ACC112 (cell line): ENCODE results near the gene SAP30.

Source experiments
- H2AFZ ChIP-seq: fragments of 200-600 bp; sonication (generic); one replicate; pipeline ENCODE4 v1.6.0; 2017; ENCODE audit warnings: antibody characterized with exemption, low read length; ENCODE audit not compliant: unreplicated experiment
- H3K27ac ChIP-seq: fragments of 200-600 bp; sonication (generic); 2 replicates; pipeline ENCODE4 v1.5.1; 2014; ENCODE audit warnings: low read depth, mild to moderate bottlenecking, antibody characterized with exemption, low read length, moderate library complexity
- H3K27me3 ChIP-seq: fragments of 200-600 bp; sonication (generic); 2 replicates; pipeline ENCODE4 v1.6.1; 2014; ENCODE audit warnings: mild to moderate bottlenecking, antibody characterized with exemption, low read length, moderate library complexity, mixed read lengths; ENCODE audit not compliant: insufficient read depth
- H3K36me3 ChIP-seq: fragments of 200-600 bp; sonication (generic); 2 replicates; pipeline ENCODE4 v1.6.1; 2016; ENCODE audit warnings: mild to moderate bottlenecking, antibody characterized with exemption, low read length, moderate library complexity, mixed read lengths; ENCODE audit not compliant: insufficient read depth
- H3K4me1 ChIP-seq: fragments of 200-600 bp; sonication (generic); one replicate; pipeline ENCODE4 v1.6.1; 2016; ENCODE audit warnings: low read length, mixed read lengths; ENCODE audit not compliant: insufficient read depth, unreplicated experiment, control insufficient read depth
- H3K4me3 ChIP-seq: fragments of 200-600 bp; sonication (generic); 2 replicates; pipeline ENCODE4 v1.5.1; 2014; ENCODE audit warnings: mild to moderate bottlenecking, low read depth, low read length
- H3K79me2 ChIP-seq: fragments of 200-600 bp; sonication (generic); one replicate; pipeline ENCODE4 v1.6.0; 2016; ENCODE audit warnings: low read length; ENCODE audit not compliant: control insufficient read depth, unreplicated experiment, insufficient read depth

SAP30 gene

DNA sequence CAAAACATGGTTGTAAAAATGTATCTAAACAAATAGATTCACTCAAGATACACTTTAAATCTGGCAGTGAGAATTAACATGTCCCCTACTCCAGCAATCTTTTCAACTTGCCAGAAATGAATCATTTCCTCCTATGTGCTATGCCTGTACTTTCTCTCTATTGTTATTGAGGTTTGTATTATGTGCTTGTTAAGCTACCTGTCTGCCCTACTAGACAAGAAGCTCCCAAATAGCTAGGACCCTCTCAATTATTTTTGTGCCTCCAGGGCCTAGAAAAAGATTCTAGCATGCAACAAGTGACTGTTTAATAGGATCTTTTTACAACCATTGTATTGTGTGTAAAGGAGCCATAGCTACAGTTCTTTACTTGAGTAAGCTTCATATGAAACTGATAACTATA, 3.5 kb upstream of the SAP30 start:
- no peaks in the 10 kb centered on the region for H3K27me3 ChIP-seq
- peaks cover 14% of the 10 kb centered on the region for H3K4me1 ChIP-seq
- no peak overlapping the region for H2AFZ ChIP-seq
- H3K36me3 ChIP-seq, result no peaks in the 10 kb centered on the region
- H3K4me3 ChIP-seq, result peak overlapping the region; percentile 65
- H3K79me2 ChIP-seq, result peaks cover 25% of the 10 kb centered on the region
- H3K27ac ChIP-seq, result peak overlapping the region; percentile 41

DNA sequence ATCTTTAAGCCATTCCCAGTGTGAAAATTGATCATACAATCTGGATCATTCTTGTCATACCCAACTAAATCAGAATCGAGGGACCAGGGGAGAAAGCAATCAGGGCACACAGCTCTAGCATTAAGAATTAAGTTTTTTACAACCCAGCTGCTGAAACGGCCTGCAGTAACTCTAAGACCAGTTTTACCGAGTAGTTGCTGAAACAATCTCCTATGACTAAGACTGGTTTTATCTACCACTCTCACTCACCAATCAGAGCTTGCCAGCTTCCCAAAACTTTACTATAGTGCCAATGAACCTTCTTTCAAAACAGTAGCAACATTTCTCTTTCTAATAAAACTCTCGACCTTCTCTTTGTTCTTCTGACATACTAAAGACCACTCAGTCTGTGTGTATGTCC, 2.8 kb upstream of the SAP30 start:
- H3K27me3 ChIP-seq, result no peaks in the 10 kb centered on the region
- H3K36me3 ChIP-seq, result no peaks in the 10 kb centered on the region
- peaks cover 14% of the 10 kb centered on the region for H3K4me1 ChIP-seq
- peak overlapping the region; percentile 65 for H3K4me3 ChIP-seq
- H3K79me2 ChIP-seq, result peaks cover 32% of the 10 kb centered on the region
- peak overlapping the region; percentile 41 for H3K27ac ChIP-seq
- peak overlapping the region; percentile 23 for H2AFZ ChIP-seq

DNA sequence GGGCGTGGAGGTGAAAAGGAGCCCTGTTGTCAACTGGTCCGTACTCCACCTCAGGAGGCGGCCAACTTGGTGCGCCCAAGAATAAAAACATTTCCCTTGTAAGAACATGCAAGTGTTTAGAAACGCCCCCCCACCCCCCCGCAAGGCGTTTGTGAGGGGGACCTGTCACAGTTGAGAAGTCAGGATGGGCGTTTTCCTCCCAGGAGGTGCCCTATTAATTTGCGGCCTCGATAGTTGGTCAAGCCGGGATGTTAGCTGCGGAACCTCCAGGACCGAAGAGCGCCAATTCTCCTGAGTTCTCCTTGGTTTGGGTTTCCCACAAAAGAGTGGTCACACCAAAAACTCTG, 651 bp upstream of the SAP30 start:
- Histone ChIP-seq H3K4me3 (peak overlapping the region; percentile 79), H3K4me1 (peaks cover 17% of the 10 kb centered on the region), H3K27ac (peak overlapping the region; percentile 96), H2AFZ (peak overlapping the region; percentile 76), H3K79me2 (peaks cover 49% of the 10 kb centered on the region), H3K27me3 (no peaks in the 10 kb centered on the region), H3K36me3 (no peaks in the 10 kb centered on the region)

DNA sequence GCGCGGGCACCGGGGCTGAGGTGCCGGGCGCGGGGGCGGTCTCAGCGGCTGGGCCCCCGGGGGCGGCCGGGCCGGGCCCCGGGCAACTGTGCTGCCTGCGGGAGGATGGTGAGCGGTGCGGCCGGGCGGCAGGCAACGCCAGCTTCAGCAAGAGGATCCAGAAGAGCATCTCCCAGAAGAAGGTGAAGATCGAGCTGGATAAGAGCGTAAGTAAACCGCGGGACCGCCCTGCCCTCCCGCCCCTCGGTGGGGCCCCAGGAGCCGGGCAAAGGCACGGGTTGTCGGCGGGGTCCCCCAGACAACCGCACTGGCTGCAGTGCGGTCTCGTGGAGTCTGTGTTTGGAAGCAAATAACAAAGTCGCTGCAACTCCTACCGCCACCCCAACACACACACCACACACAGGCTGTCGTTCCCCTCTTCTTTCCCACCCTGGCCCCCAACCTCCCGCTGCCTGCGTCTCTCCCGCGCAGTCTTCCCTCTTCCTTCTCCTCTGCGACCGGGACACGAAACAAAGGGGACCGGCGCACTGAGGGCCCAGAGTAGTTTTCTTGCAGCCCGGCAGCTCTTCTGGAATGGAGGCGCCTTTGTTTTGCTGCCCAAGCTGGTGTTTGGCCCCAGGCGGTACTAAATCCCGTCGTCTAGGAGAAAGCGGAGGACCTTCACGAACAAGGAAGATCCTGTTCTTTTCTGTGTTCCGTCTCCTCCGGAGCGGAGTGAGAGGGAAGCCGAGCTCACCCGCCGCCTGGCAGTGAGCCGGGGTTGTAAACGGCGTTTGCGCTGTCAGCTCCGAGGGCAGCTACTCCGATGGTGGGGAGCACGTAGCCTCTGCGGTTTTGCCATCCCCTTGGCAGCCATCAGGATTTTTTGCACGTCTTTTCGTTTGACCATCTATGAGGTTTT, 788 bp downstream of the SAP30 start:
- H3K27ac ChIP-seq, result peak overlapping the region; percentile 53
- peaks cover 51% of the 10 kb centered on the region for H3K79me2 ChIP-seq
- peak overlapping the region; percentile 57 for H2AFZ ChIP-seq
- H3K4me1 ChIP-seq, result peaks cover 13% of the 10 kb centered on the region
- peak overlapping the region; percentile 79 for H3K4me3 ChIP-seq
- H3K27me3 ChIP-seq, result no peaks in the 10 kb centered on the region
- no peaks in the 10 kb centered on the region for H3K36me3 ChIP-seq

DNA sequence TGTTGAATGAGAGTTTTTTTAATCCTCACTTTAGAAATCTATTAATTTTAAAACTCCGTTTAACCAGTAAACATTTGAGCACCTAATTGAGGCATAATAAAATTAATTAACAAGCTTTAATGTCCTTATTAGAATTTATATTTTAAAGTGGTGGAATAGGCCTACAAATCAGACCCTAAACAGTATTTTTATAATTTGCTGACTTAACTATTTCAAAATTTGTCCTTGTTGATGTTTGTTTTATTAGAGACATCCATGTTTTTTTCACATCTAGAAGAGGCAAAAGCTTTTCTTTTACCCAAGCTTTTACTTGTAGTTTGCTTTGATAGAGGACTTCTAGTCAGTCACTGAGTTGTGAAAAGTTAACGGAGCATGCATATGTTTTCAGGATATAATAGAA, 3.8 kb downstream of the SAP30 start:
- no peak overlapping the region for H3K4me3 ChIP-seq
- H3K4me1 ChIP-seq, result peaks cover 3% of the 10 kb centered on the region
- H3K27me3 ChIP-seq, result no peaks in the 10 kb centered on the region
- H3K79me2 ChIP-seq, result peaks cover 42% of the 10 kb centered on the region
- H3K36me3 ChIP-seq, result peaks cover 11% of the 10 kb centered on the region
- H2AFZ ChIP-seq, result no peak overlapping the region
- no peak overlapping the region for H3K27ac ChIP-seq

DNA sequence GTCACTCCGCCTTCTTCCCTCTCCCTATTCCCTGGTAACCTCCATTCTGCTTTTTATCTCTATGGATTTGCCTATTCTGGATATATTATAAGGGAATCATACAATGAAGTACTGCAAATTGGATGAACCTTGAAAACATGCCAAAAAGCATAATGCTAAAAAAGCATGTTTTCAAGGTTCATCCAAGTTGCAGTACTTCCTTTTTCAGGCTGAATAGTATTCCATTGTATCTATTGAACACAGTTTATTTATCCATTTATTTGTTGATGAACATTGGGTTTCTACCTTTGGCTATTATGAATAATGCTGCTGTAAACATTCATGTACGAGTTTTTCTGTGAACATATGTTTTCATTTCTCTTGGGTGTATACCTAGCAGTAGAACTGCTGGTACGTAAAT, 9.2 kb downstream of the SAP30 start:
- H3K4me1 ChIP-seq, result no peaks in the 10 kb centered on the region
- H3K36me3 ChIP-seq, result peaks cover 13% of the 10 kb centered on the region
- H3K4me3 ChIP-seq, result no peak overlapping the region
- peaks cover 6% of the 10 kb centered on the region for H3K79me2 ChIP-seq
- no peaks in the 10 kb centered on the region for H3K27me3 ChIP-seq
- no peak overlapping the region for H2AFZ ChIP-seq
- H3K27ac ChIP-seq, result no peak overlapping the region

DNA sequence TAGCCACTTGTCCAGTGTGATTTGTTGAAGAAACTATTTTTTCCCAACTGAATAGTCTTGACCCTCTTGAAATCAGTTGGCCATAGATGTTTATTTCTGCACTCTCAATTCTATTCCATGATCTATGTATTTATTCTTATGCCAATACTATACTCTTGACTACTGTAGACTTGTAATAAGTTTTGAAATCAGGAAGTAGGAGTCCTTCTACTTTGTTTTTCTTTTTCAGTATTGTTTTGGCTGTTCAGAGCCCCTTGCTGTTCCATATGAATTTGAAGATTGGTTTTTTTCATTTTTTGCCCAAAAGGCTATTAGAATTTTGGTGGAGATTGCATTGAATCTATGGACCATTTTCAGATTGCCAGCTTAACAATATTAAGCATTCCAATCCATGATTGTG, 10.2 kb downstream of the SAP30 start:
- H3K36me3 ChIP-seq, result peaks cover 13% of the 10 kb centered on the region
- no peak overlapping the region for H3K27ac ChIP-seq
- no peak overlapping the region for H3K4me3 ChIP-seq
- H3K4me1 ChIP-seq, result no peaks in the 10 kb centered on the region
- H3K79me2 ChIP-seq, result peaks cover 1% of the 10 kb centered on the region
- H3K27me3 ChIP-seq, result no peaks in the 10 kb centered on the region
- H2AFZ ChIP-seq, result no peak overlapping the region

DNA sequence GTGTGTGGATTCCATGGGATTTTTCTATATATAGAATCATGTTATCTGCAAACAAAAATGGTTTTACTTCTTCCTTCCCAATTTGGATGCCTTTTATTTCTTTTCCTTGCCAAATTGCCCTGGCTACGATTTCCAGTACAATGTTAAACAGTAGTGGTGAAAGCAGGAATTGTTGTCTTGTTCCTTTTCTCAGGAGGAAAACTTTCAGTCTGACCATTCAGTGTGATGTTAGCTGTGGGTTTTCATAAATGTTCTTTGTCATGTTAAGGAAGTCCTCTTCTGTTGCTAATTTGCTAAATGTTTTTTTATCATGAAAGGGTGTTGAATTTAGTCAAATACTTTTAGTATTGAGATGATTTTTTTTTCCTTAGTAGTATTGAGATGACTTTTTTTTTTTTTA, 10.9 kb downstream of the SAP30 start:
- H3K79me2 ChIP-seq, result no peaks in the 10 kb centered on the region
- peaks cover 13% of the 10 kb centered on the region for H3K36me3 ChIP-seq
- no peaks in the 10 kb centered on the region for H3K4me1 ChIP-seq
- no peak overlapping the region for H2AFZ ChIP-seq
- no peak overlapping the region for H3K27ac ChIP-seq
- H3K27me3 ChIP-seq, result no peaks in the 10 kb centered on the region
- no peak overlapping the region for H3K4me3 ChIP-seq

DNA sequence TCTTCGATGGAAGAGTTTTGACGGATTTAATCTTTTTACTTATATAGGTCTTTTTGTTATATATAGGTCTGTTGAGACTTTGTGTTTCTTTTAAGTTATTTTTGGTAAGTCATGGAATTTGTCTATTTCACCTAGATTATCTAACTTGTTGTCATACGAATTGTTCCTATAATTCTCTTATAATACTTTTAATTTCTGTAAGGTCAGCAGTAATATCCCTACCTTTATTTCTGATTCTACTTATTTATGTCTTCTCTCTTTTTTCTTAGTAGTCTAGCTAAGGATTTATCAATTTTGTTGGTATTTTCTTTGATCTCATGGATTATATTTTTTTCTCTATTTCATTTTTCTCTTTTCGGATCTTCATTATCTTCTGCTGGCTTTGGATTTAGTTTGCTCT, 11.6 kb downstream of the SAP30 start:
- H3K79me2 ChIP-seq, result no peaks in the 10 kb centered on the region
- no peak overlapping the region for H3K27ac ChIP-seq
- H2AFZ ChIP-seq, result no peak overlapping the region
- no peak overlapping the region for H3K4me3 ChIP-seq
- peaks cover 13% of the 10 kb centered on the region for H3K36me3 ChIP-seq
- no peaks in the 10 kb centered on the region for H3K27me3 ChIP-seq
- no peaks in the 10 kb centered on the region for H3K4me1 ChIP-seq

DNA sequence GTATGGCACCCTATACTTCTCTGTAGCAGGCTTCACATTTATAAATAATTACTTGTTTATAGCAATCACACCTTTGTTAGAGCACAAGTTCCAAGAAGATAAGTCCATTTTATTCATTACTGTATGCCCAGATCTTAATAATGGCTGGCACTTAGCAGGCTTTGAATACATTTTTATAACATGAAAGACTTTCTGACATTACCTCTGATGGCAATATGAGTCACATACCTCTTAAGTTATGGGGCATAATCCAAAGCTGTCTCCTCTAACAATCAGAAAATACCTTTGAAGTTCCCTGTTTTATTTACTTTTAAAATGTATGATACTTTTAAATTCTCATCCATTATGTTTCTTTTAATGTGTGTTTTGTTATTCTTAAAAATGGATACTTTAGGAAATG, 16.0 kb downstream of the SAP30 start:
- Histone ChIP-seq H3K27ac (no peak overlapping the region), H3K4me3 (no peak overlapping the region), H2AFZ (no peak overlapping the region), H3K27me3 (no peaks in the 10 kb centered on the region), H3K79me2 (no peaks in the 10 kb centered on the region), H3K36me3 (no peaks in the 10 kb centered on the region), H3K4me1 (no peaks in the 10 kb centered on the region)

DNA sequence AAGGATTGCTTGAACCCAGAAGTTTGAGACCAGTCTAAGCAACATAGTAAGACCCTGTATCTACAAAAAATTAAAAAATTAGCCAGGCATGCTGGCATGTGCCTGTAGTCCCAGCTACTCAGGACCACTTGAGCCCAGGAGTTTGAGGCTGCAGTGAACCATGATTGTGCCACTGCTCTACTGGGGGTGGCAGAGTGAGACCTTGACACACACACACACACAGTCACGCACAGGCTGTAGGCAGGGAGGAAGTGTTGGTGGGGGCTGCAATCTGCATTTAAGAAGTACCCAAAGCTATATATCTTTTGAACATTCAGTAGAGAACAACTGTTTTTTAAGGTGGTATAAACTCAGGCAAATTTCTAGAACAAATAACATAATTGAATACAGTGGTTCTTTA, 20.9 kb downstream of the SAP30 start:
- Histone ChIP-seq H3K4me1 (no peaks in the 10 kb centered on the region), H3K27me3 (no peaks in the 10 kb centered on the region), H3K36me3 (0 out of 2 replicates have a peak, but pooled peaks cover 3% of the 10 kb centered on the region), H3K27ac (no peak overlapping the region), H3K4me3 (no peak overlapping the region), H2AFZ (no peak overlapping the region), H3K79me2 (no peaks in the 10 kb centered on the region)
